ENCODE measurements around the gene NCK2. TPM values are rescaled to one million over a fixed set of nuclear protein-coding genes. Genes with fewer than 3 reads are reported as not detected.

The NCK2 gene
- polyA plus RNA-seq, 3 donors, result 2.5 to 18.2 (median 7.6) TPM

DNA sequence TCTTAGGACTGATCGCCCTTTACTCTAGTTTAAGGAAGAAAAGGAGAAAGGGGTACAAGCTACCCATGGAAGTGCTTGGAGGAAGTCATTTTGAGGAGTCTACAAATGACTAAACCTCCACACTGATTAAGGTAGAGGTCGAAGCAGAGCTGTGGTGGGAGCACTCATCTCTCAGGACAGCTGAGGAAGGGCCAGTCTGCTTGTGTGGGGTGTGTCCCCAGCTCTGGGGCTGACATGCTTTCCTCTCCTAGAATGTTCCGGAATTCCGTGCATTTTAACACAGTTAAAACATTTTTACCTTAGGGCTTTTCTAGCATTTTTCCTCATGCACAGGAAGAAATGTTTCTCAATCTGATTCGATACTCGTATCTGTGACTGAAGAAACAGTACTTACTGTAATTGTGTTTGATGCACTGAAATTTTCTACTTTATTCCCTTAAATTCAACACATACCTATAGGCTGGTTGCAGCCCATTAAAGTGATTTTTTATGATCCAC lies 135.1 kb downstream of the NCK2 start:
- Histone ChIP-seq H3K27me3 (ENCODE audit: control insufficient read depth in 2 of 2, insufficient read depth in 2 of 2, low read length in 2 of 2) (no peaks in the 10 kb centered on the region), H3K9ac (ENCODE audit: insufficient read depth, low read length, poor library complexity, severe bottlenecking) (no peak overlapping the region), H4K20me1 (ENCODE audit: insufficient read depth, low read length) (no peaks in the 10 kb centered on the region), H3K4me1 (ENCODE audit: control insufficient read depth in 1 of 2, insufficient read depth in 2 of 2, low read length in 2 of 2) (no peaks in the 10 kb centered on the region), H3K27ac (ENCODE audit: low read depth in 1 of 2, low read length in 2 of 2) (no peak overlapping the region), H3K9me3 (replicated peaks in 1 of 2; ENCODE audit: control insufficient read depth in 1 of 2, insufficient read depth in 1 of 2, low read length in 2 of 2) (peaks cover 31 to 32% of the 10 kb centered on the region in 2 donors), H3K4me2 (replicated peaks; ENCODE audit: extremely low read depth, low read length, poor library complexity, severe bottlenecking) (no peak overlapping the region), H2AFZ (ENCODE audit: insufficient read depth, low read depth, low read length, poor library complexity, severe bottlenecking) (no peak overlapping the region), H3K36me3 (replicated peaks in 1 of 2; ENCODE audit: control insufficient read depth in 1 of 2, insufficient read depth in 2 of 2, low read length in 2 of 2) (peaks cover 11 to 56% of the 10 kb centered on the region in 2 donors), H3K79me2 (ENCODE audit: insufficient read depth, low read length) (peaks cover 3% of the 10 kb centered on the region), H3K4me3 (replicated peaks in 1 of 3; ENCODE audit: low read depth in 2 of 3, low read length in 3 of 3) (no peak overlapping the region)
- Mint-ChIP-seq H3K27me3 (ENCODE audit: low read depth in 3 of 3) (no peaks in the 10 kb centered on the region), H3K36me3 (peaks cover 44 to 53% of the 10 kb centered on the region in 2 donors), H3K27ac (no peak overlapping the region), H3K9me3 (peaks cover 13 to 33% (median 22%) of the 10 kb centered on the region in 7 donors), H3K4me3 (no peak overlapping the region), H3K4me1 (no peaks in the 10 kb centered on the region)
- WGBS (ENCODE audit: insufficient coverage), result no CpG with 5 or more reads among the region's 6 CpGs
- no peak for DNase-seq
- TF ChIP-seq, protein P1, sequence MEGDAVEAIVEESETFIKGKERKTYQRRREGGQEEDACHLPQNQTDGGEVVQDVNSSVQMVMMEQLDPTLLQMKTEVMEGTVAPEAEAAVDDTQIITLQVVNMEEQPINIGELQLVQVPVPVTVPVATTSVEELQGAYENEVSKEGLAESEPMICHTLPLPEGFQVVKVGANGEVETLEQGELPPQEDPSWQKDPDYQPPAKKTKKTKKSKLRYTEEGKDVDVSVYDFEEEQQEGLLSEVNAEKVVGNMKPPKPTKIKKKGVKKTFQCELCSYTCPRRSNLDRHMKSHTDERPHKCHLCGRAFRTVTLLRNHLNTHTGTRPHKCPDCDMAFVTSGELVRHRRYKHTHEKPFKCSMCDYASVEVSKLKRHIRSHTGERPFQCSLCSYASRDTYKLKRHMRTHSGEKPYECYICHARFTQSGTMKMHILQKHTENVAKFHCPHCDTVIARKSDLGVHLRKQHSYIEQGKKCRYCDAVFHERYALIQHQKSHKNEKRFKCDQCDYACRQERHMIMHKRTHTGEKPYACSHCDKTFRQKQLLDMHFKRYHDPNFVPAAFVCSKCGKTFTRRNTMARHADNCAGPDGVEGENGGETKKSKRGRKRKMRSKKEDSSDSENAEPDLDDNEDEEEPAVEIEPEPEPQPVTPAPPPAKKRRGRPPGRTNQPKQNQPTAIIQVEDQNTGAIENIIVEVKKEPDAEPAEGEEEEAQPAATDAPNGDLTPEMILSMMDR (IDR thresholded peaks at IDR 0.05), result no peak
- intact Hi-C loops (cut with micrococcal nuclease), result no loop called here

DNA sequence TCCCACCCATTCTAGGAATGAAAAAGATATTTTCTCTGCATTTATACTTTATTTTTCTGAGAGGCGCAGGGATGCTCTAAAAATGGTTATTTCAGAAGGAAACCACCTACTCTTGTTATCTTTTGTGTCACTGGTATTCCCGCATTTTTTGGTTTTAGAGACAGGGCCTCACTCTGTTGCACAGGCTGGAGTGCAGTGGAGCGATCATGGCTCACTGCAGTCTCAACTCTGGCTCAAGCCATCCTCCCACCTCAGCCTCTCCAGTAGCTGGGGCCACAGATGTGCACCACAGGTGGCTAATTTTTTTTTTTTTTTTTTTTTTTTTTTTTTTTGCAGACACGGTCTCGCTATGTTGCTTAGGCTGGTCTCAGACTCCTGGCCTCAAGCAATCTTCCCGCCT lies 135.9 kb downstream of the NCK2 start:
- 100% methylated on average over 3 of the region's 6 CpGs for WGBS (ENCODE audit: insufficient coverage)
- H3K9ac ChIP-seq (ENCODE audit: insufficient read depth, low read length, poor library complexity, severe bottlenecking), result no peak overlapping the region
- no peaks in the 10 kb centered on the region for H3K27me3 ChIP-seq (ENCODE audit: control insufficient read depth in 2 of 2, insufficient read depth in 2 of 2, low read length in 2 of 2)
- H3K9me3 ChIP-seq (replicated peaks in 1 of 2; ENCODE audit: control insufficient read depth in 1 of 2, insufficient read depth in 1 of 2, low read length in 2 of 2), result peaks cover 31 to 32% of the 10 kb centered on the region in 2 donors
- peaks cover 3% of the 10 kb centered on the region for H3K79me2 ChIP-seq (ENCODE audit: insufficient read depth, low read length)
- peaks cover 44 to 54% of the 10 kb centered on the region in 2 donors for H3K36me3 Mint-ChIP-seq
- H3K4me1 ChIP-seq (ENCODE audit: control insufficient read depth in 1 of 2, insufficient read depth in 2 of 2, low read length in 2 of 2), result no peaks in the 10 kb centered on the region
- no peaks in the 10 kb centered on the region for H3K4me1 Mint-ChIP-seq
- no peak for DNase-seq
- no peaks in the 10 kb centered on the region for H3K27me3 Mint-ChIP-seq (ENCODE audit: low read depth in 3 of 3)
- peaks cover 11 to 56% of the 10 kb centered on the region in 2 donors for H3K36me3 ChIP-seq (replicated peaks in 1 of 2; ENCODE audit: control insufficient read depth in 1 of 2, insufficient read depth in 2 of 2, low read length in 2 of 2)
- H3K27ac ChIP-seq (ENCODE audit: low read depth in 1 of 2, low read length in 2 of 2), result no peak overlapping the region
- no peak overlapping the region for H3K4me2 ChIP-seq (replicated peaks; ENCODE audit: extremely low read depth, low read length, poor library complexity, severe bottlenecking)
- peaks cover 13 to 33% (median 22%) of the 10 kb centered on the region in 7 donors for H3K9me3 Mint-ChIP-seq
- intact Hi-C loops (cut with micrococcal nuclease), result no loop called here
- no peak overlapping the region for H3K4me3 Mint-ChIP-seq
- no peak overlapping the region for H2AFZ ChIP-seq (ENCODE audit: insufficient read depth, low read depth, low read length, poor library complexity, severe bottlenecking)
- TF ChIP-seq, protein P1 (IDR thresholded peaks at IDR 0.05), result no peak
- H4K20me1 ChIP-seq (ENCODE audit: insufficient read depth, low read length), result no peaks in the 10 kb centered on the region
- no peak overlapping the region for H3K27ac Mint-ChIP-seq
- H3K4me3 ChIP-seq (replicated peaks in 1 of 3; ENCODE audit: low read depth in 2 of 3, low read length in 3 of 3), result no peak overlapping the region

All from CD14-positive monocyte (primary cell).